Measurements from ENCODE around the gene WAC.
"Not testable (repeated sequence)": the region's sequence is repeated elsewhere in the genome, so short reads cannot be mapped to it uniquely, and the experiment has no call there.

WAC gene

GRCh38 chr10:28569506-28570159 is 36.7 kb downstream of the WAC start:
- no peak for DNase-seq

DNA sequence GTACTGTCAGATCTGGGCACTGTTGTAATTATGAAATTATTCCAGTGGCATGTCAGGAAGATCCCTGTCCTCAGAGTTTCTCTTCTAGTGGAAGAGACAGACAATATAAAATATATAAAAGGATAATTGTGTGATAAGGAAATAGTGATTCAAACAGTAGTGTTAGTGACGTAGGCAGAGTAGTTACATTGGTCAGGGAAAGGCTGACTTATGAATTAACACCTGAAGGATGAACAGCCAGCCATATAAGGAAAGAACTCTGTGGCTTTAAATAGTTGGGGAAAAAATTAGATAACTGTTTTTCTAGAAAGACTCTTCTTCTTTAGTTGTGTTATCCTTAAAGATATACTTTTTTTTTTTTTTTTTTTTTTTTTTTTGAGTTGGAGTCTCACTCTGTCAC is 37.7 kb downstream of the WAC start:
- DNase-seq = no peak

GRCh38 chr10:28571265-28571664 is 38.3 kb downstream of the WAC start:
- DNase-seq = no peak

DNA sequence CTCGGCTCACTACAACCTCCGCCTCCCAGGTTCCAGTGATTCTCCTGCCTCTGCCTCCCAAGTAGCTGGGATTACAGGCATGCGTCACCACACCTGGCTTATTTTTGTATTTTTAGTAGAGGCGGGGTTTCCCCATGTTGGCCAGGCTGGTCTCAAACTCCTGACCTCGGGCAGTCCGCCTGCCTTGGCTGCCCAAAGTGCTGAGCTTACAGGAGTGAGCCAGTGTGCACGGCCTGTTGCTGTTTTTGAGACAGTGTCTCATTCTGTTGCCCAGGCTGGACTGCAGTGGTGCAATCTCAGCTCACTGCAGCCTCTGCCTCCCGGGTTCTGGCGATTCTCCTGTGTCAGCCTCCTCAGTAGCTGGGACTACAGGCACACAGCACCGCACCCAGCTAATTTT is 41.3 kb downstream of the WAC start:
- not testable (repeated sequence) for DNase-seq

DNA sequence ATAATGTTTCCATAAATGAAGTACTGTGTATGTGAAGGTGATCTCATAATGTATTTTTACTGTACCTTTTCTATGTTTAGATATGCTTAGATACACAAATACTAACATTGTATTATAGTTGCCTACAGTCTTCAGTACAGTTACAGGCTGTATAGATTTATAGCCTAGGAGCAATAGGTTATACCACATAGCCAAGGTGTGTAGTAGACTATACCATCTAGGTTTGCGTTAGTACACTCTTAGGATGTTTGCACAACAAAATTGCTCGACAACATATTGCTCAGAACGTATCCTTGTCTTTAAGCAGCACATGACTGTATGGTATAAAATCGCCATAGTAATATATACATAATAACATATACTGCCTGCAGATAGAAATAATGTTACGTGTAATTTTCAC is 42.9 kb downstream of the WAC start:
- DNase-seq = no peak

DNA sequence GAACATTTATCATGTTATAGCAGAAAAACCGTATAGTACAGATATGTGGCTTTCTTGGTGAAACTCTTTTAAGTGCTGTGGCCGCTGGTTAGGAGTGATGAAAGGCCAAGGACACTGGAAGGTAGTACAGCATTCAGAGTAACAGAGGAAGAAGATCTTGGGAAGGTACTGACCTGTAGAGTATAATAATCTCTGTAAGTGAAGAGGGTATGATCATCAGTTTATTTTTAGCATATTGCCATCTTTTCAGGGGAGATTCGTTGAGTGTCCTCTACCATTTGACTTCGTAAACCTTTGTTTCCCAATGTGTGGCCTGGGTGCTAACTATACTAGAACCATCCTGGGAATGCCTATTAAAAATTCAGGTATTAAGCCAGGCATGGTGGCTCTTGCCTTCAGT is 44.6 kb downstream of the WAC start:
- no peak for DNase-seq

GRCh38 chr10:28578454-28578853 is 45.5 kb downstream of the WAC start:
- no peak for DNase-seq

- DNase-seq = no peak
These were observed 47.9 kb downstream of the WAC start for GRCh38 chr10:28580825-28581224.

DNA sequence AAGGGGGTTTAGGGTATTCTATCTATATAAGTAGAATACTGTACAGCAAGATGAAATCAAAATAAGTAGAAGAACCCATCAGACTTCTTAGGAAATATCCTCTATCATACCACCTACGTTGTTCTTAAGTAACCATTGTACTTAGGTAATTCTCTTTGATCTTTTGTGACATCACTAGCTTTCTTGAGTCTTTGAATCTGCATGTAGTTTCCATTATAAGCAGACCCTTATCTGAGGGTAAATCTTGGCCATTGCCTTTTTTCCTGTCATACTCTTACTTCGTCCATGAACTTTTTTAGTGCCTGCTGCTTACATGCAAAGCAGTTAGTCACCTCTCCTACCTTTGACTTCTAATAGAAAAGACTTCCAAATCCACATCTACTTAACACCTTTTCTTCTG is 49.0 kb downstream of the WAC start:
- DNase-seq = no peak

DNA sequence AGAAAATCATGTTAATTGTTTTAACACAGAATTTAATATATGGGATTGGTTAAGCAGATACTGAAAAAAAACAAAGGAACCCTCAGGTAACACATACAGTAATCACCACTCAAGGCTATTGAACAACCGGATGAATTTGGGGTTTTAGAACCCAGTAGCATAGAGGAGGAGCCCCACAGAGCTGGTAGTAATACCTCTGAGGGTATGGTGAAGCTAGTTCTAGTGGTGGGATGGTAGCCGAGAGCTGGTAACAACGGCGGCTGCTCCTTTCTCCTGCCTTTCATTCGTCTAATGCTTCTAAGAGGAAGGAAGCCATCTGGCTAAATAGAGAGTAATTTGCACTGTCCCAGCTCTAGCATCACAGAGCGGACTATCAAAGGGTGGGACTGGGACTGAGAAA is 52.2 kb downstream of the WAC start:
- DNase-seq = no peak

DNA sequence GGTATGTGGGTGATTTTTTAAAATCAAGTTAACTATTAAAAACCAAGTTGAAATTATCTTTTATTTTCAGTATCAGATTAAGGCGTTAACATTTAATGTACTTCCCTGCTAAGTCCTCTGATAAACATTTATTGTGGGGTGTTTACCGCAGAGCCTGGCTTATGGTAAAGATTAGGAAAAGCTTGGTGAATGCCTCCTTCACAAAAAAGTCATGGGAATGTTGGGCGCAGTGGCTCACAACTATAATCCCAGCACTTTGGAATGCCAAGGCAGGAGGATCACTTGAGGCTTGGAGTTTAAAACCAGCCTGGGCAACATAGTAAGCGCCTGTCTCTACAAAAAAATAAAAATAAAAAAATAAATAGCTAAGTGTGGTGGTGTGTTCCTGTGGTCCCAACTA is 53.3 kb downstream of the WAC start:
- DNase-seq = no peak

GRCh38 chr10:28587270-28587969 is 54.5 kb downstream of the WAC start:
- DNase-seq = no peak

- DNase-seq = no peak
These were observed 55.0 kb downstream of the WAC start for GRCh38 chr10:28587970-28588290.

DNA sequence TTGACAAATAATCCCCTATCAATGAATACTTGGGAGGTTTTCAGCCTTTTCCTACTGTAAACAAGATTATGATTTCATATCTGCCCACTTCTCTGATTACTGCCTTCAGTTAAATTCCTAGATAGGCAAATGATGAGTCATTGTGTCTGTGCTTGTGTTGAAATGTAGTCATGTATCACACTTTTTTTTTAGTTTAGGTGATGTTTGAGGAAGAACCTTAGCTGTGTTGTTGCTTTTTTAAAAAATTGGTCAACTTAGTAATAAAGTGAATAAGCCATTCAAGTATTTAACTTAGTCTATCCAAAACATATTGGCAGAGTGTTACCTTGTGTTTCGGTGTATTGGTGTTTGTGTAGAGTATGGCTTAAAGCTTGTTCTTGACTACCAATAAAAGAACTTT is 60.0 kb downstream of the WAC start:
- DNase-seq = no peak

- DNase-seq = no peak
These were observed 60.9 kb downstream of the WAC start for GRCh38 chr10:28593811-28594210.

GRCh38 chr10:28594406-28594805 is 61.5 kb downstream of the WAC start:
- DNase-seq = no peak

DNA sequence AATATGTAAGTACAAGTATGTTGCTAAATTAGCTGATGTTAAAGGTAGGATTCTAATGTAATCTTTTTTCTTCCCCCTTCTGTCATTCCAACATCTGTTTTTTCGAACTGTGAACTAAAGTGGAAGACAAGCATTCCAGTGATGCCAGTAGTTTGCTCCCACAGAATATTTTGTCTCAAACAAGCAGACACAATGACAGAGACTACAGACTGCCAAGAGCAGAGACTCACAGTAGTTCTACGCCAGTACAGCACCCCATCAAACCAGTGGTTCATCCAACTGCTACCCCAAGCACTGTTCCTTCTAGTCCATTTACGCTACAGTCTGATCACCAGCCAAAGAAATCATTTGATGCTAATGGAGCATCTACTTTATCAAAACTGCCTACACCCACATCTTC is 62.7 kb downstream of the WAC start:
- DNase-seq = no peak

GRCh38 chr10:28600056-28600455 is 67.1 kb downstream of the WAC start:
- no peak for DNase-seq

DNA sequence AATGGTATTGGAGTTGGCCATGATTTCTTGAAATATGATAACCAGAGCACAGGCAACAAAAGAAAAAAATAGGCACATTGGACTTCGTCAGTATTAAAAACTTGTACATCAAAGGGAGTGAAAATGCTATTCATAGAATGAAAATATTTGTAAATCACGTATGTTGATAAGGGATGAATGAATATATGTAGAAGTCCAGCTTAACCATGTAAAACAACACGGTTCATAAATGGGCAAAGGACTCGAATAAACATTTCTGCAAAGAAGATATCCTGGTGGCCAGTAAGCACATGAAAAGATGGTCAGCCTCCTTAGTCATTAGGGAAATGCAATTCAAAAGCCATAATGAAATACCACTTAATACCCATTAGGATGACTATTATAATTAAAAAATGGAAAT is 68.1 kb downstream of the WAC start:
- DNase-seq = no peak

DNA sequence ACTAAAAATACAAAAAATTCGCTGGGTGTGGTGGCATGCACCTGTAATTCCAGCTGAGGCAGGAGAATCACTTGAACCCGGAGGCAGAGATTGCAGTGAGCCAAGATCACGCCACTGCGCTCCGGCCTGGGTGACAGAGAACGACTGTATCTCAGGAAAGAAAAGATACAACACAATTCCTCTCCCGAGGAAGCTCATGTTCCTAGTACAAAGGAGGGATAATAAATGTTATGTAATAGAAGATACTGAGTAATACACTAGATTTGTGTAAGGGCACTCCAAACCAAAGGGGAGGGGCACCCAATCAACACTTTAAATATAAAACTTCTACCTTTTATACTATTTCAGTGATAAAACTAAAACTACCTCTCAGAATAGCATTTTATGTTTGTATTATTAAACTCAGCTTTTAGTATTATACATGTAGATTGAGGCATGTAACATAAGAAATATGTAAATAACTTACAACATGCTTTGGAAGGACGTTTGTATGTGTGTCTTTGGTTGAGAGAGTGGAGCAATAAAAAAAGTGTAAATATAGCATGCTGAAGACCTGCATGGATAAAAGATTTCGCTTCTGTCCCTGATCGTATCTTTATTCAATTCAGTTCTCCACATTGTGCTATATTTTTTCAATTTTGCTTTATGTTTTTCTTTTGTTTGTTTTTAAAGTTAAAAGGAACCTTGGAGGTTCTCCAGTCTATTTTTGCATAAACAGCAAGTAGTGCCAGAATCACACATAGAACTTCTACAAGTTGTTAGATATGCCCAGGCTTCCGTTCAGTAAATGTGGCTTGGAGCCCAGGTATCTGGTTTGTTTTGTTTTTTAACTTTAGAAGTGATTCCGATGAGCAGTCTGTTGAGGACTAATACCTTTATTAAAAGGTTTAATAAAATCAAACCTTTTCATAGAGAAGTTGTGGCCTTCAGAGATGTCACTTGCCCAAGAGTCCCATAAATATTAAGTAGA is 71.9 kb downstream of the WAC start:
- DNase-seq = no peak

- DNase-seq = no peak
These were observed 73.7 kb downstream of the WAC start for GRCh38 chr10:28606568-28606967.

DNA sequence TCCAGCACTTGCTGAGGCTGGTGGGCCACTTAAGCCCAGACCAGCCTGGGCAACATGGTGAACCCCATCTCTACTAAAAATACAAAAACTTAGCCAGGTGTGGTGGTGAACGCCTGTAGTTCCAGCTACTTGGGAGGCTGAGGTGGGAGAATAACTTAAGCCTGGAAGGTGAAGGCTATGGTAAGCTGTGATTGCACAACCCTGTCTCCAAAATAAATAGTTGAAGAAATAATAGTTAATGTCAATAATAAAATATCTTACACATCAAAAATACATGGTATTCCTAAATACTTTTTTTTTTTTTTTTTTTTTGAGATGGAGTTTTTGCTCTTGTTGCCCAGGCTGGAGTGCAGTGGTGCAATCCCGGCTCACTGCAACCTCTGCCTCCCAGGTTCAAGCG is 76.7 kb downstream of the WAC start:
- not testable (repeated sequence) for DNase-seq

DNA sequence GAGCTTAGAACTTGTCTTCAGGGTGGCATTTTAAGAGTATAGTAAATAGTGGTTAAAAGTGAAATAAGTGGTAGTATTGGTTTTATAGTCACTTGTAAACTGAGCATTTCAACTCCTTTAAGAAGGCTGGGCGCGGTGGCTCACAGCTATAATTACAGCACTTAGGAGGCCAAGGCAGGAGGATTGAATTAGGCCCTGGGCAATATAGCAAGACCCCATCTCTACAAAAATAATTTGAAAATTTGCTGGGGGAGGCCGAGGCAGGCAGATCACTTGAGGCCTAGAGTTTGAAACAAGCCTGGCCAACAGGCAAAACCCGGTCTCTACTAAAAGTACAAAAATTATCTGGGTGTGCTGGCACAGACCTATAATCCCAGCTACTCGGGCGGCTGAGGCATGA is 80.0 kb downstream of the WAC start:
- no peak for DNase-seq

DNA sequence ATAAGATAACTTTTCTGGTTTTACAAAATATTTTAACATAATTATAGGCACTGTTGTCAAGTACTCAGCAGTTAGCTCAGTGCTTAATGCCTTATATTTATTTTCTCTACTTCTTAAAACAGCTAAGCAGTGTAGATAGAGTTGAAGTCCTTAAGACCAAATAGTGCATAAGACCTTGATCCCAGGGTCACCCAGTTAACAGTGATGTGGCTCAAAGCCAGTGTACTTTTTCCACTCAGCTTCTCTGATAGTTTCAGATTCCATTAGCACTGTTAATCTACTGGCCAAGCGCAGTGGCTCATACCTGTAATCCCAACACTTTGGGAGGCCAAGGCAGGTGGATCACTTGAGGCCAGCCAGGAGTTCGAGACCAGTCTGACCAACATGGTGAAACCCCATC is 83.6 kb downstream of the WAC start:
- no peak for DNase-seq
